GM12892 (cell line): ENCODE measurements around the gene HRH1.

Experiments used
- POLR2A ChIP-seq: IDR thresholded peaks from 2 replicates; pipeline ENCODE4 v1.6.1; 2011; ENCODE audit warnings: low read depth, low read length, control low read depth
- POLR2AphosphoS5 ChIP-seq: IDR thresholded peaks from 2 replicates; pipeline ENCODE4 v1.6.1; 2011; ENCODE audit warnings: low read depth, low read length, control low read depth

DNA sequence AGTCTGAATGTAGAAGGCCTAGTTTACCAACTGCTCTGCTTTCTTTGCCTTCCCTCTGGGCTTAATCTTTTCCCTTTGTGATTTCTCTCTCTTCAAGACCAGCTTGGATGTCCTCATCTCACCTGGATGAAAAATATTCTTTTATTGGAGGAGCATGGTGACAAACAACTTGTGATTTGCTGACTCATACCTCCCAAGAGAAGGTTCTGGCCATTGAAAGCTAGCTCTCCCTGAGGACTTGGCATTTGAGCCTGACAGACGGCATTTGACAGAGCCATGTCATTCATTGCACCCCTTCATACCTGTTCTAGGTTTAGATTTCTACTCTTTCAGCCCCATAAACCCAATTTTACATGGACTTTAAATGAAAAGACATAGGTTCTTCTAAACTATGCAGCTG lies 151.2 kb downstream of the HRH1 start:
- TF ChIP-seq POLR2AphosphoS5 (no peak), POLR2A (no peak)
